H1 (cell line): ENCODE measurements around the gene EIF2A. TPM values are rescaled to one million over a fixed set of nuclear protein-coding genes. Genes with fewer than 3 reads are reported as not detected.

Experiments
- NRF1 ChIP-seq: IDR thresholded peaks from 2 replicates; pipeline ENCODE4 v1.6.1; 2011; ENCODE audit warnings: mild to moderate bottlenecking, low read depth, low read length, improper control_type of control experiment
- PHF8 ChIP-seq: fragments of 200-600 bp; sonication (generic); conservative IDR thresholded peaks from 2 replicates; pipeline ENCODE4 v1.7.1; 2012; ENCODE audit warnings: low read depth, mild to moderate bottlenecking, inconsistent platforms, low read length, moderate library complexity
- SAP30 ChIP-seq: fragments of 300-600 bp; sonication (generic); IDR thresholded peaks from 2 replicates; pipeline ENCODE4 v1.7.1; 2012; ENCODE audit warnings: low read length, moderate library complexity, mild to moderate bottlenecking, inconsistent platforms; ENCODE audit not compliant: insufficient read depth, insufficient replicate concordance
- SP2 ChIP-seq: IDR thresholded peaks from 2 replicates; pipeline ENCODE4 v1.6.1; 2012; ENCODE audit warnings: mild to moderate bottlenecking, low read length, inconsistent platforms
- polyA plus RNA-seq, 7 experiments: library from polyadenylated mRNA; depleted of rRNA in 3 of 7; stranded (reverse) in 5 of 7; unstranded in 2 of 7; fragments of >200 nt in 5 of 7; fragments of 200-250 nt in 2 of 7; gene quantifications; 1 replicate in 5 of 7; 2 replicates in 1 of 7; 4 replicates in 1 of 7; pipeline versions ENCODE4 v1.2.1 to v1.2.3, GENCODE V29; 2011 to 2013; ENCODE audit warnings: missing spikeins in 2 of 7, mixed read lengths in 2 of 7
- total RNA-seq: library from RNA; stranded (reverse); fragmentation: NEBNext Ultra II Directional; extraction: Animal tissue kit (Norgen Biotek cat#: 25700); gene quantifications from 2 replicates; pipeline ENCODE4 v1.2.1, GENCODE V29; 2021
- TF ChIP-seq, protein P1 (sequence below): fragments of 300-600 bp; sonication (generic); IDR thresholded peaks from 2 replicates; pipeline ENCODE4 v1.7.1; 2012; ENCODE audit warnings: low read length, moderate library complexity, mild to moderate bottlenecking, inconsistent platforms; ENCODE audit not compliant: insufficient replicate concordance
- TF ChIP-seq, protein P2 (sequence below): IDR thresholded peaks from 2 replicates; pipeline ENCODE4 v1.6.1; 2012; ENCODE audit warnings: inconsistent platforms
- TF ChIP-seq, protein P3 (sequence below): IDR thresholded peaks from 2 replicates; pipeline ENCODE4 v1.6.1; 2012; ENCODE audit warnings: low read length, inconsistent platforms

The EIF2A gene
- total and polyA plus RNA-seq, 2 of the 8 experiments (the other 6 are each of a cell fraction or from before 2014, with no cell fraction given), result 59.3 to 91.6 TPM

DNA sequence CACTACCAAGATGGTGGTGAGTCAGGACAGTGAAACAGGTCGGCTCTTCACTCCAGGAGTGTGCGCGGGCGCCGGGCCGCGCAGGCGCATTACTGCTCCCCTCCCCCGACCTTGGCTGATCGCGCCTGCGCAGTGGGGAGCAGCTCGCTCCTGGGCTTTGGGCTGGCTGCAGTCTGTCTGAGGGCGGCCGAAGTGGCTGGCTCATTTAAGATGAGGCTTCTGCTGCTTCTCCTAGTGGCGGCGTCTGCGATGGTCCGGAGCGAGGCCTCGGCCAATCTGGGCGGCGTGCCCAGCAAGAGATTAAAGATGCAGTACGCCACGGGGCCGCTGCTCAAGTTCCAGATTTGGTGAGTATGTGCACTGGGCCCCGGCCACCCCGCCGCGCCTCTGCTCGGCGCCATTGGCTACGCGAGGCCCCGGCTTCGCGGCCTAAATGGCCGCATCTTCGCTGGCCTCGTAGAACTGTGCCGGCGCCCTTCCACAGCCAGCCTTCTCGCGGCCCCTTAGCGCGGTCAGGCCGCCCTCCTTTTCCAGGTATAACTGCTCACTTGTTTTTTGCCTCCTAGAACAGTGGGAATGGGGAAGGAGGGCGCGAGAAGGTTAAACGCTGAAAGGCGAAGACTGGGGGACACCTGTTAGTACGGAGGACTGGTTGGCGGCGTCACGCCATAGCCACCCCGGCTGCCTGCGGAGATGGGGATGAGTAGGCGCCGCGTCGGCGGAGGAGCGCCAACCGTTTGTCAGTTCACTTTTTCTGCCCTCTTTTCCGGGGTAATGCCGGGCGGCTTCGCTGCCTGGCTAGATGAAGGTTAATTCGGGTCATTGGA lies 56.8 kb downstream of the EIF2A start, which contains the start of gene SELENOT (continued):
- TF ChIP-seq, protein P1, sequence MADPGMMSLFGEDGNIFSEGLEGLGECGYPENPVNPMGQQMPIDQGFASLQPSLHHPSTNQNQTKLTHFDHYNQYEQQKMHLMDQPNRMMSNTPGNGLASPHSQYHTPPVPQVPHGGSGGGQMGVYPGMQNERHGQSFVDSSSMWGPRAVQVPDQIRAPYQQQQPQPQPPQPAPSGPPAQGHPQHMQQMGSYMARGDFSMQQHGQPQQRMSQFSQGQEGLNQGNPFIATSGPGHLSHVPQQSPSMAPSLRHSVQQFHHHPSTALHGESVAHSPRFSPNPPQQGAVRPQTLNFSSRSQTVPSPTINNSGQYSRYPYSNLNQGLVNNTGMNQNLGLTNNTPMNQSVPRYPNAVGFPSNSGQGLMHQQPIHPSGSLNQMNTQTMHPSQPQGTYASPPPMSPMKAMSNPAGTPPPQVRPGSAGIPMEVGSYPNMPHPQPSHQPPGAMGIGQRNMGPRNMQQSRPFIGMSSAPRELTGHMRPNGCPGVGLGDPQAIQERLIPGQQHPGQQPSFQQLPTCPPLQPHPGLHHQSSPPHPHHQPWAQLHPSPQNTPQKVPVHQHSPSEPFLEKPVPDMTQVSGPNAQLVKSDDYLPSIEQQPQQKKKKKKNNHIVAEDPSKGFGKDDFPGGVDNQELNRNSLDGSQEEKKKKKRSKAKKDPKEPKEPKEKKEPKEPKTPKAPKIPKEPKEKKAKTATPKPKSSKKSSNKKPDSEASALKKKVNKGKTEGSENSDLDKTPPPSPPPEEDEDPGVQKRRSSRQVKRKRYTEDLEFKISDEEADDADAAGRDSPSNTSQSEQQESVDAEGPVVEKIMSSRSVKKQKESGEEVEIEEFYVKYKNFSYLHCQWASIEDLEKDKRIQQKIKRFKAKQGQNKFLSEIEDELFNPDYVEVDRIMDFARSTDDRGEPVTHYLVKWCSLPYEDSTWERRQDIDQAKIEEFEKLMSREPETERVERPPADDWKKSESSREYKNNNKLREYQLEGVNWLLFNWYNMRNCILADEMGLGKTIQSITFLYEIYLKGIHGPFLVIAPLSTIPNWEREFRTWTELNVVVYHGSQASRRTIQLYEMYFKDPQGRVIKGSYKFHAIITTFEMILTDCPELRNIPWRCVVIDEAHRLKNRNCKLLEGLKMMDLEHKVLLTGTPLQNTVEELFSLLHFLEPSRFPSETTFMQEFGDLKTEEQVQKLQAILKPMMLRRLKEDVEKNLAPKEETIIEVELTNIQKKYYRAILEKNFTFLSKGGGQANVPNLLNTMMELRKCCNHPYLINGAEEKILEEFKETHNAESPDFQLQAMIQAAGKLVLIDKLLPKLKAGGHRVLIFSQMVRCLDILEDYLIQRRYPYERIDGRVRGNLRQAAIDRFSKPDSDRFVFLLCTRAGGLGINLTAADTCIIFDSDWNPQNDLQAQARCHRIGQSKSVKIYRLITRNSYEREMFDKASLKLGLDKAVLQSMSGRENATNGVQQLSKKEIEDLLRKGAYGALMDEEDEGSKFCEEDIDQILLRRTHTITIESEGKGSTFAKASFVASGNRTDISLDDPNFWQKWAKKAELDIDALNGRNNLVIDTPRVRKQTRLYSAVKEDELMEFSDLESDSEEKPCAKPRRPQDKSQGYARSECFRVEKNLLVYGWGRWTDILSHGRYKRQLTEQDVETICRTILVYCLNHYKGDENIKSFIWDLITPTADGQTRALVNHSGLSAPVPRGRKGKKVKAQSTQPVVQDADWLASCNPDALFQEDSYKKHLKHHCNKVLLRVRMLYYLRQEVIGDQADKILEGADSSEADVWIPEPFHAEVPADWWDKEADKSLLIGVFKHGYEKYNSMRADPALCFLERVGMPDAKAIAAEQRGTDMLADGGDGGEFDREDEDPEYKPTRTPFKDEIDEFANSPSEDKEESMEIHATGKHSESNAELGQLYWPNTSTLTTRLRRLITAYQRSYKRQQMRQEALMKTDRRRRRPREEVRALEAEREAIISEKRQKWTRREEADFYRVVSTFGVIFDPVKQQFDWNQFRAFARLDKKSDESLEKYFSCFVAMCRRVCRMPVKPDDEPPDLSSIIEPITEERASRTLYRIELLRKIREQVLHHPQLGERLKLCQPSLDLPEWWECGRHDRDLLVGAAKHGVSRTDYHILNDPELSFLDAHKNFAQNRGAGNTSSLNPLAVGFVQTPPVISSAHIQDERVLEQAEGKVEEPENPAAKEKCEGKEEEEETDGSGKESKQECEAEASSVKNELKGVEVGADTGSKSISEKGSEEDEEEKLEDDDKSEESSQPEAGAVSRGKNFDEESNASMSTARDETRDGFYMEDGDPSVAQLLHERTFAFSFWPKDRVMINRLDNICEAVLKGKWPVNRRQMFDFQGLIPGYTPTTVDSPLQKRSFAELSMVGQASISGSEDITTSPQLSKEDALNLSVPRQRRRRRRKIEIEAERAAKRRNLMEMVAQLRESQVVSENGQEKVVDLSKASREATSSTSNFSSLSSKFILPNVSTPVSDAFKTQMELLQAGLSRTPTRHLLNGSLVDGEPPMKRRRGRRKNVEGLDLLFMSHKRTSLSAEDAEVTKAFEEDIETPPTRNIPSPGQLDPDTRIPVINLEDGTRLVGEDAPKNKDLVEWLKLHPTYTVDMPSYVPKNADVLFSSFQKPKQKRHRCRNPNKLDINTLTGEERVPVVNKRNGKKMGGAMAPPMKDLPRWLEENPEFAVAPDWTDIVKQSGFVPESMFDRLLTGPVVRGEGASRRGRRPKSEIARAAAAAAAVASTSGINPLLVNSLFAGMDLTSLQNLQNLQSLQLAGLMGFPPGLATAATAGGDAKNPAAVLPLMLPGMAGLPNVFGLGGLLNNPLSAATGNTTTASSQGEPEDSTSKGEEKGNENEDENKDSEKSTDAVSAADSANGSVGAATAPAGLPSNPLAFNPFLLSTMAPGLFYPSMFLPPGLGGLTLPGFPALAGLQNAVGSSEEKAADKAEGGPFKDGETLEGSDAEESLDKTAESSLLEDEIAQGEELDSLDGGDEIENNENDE, result no peak
- TF ChIP-seq NRF1 (peak; percentile 89), SP2 (no peak), PHF8 (peak; percentile 99), SAP30 (peak; percentile 93)
- TF ChIP-seq, protein P2, sequence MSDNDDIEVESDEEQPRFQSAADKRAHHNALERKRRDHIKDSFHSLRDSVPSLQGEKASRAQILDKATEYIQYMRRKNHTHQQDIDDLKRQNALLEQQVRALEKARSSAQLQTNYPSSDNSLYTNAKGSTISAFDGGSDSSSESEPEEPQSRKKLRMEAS, result peak; percentile 58; the same call in 1 of the 2 replicates
- TF ChIP-seq, protein P3, sequence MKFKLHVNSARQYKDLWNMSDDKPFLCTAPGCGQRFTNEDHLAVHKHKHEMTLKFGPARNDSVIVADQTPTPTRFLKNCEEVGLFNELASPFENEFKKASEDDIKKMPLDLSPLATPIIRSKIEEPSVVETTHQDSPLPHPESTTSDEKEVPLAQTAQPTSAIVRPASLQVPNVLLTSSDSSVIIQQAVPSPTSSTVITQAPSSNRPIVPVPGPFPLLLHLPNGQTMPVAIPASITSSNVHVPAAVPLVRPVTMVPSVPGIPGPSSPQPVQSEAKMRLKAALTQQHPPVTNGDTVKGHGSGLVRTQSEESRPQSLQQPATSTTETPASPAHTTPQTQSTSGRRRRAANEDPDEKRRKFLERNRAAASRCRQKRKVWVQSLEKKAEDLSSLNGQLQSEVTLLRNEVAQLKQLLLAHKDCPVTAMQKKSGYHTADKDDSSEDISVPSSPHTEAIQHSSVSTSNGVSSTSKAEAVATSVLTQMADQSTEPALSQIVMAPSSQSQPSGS, result 0 out of 2 replicates have a peak, but pooled peaks have one; percentile 19
